Natural killer cell (primary cell): ENCODE data around the gene MRPS9. TPM values are rescaled to one million over a fixed set of nuclear protein-coding genes. Genes with fewer than 3 reads are reported as not detected.

Experiments
- ATAC-seq, 3 donors: fragments of 150-1000 bp in 2 of 3; fragments of 200-7000 bp in 1 of 3; cut with Tn5 transposase; 1 replicate in 1 of 3; 2 replicates in 2 of 3; pipeline ENCODE4 v1.10.0; 2021; ENCODE audit warnings: mild to moderate bottlenecking in 2 of 3, moderate library complexity in 2 of 3
- DNase-seq, 2 donors: peaks; one replicate each; pipeline versions ENCODE4 v3.0.0 to v3.0.0-alpha.2; 2013 to 2021; ENCODE audit warnings: mixed read lengths in 1 of 2
- H3K27ac ChIP-seq: one replicate; pipeline ENCODE4 v1.5.1; 2013; ENCODE audit warnings: mild to moderate bottlenecking, low read length
- H3K27me3 ChIP-seq: one replicate; pipeline ENCODE4 v1.6.1; 2013; ENCODE audit warnings: low read length; ENCODE audit not compliant: control insufficient read depth, insufficient read depth
- H3K36me3 ChIP-seq: one replicate; pipeline ENCODE4 v1.6.1; 2013; ENCODE audit warnings: low read length; ENCODE audit not compliant: control insufficient read depth, insufficient read depth
- H3K4me1 ChIP-seq: one replicate; pipeline ENCODE4 v1.6.1; 2013; ENCODE audit warnings: low read length; ENCODE audit not compliant: control insufficient read depth, insufficient read depth
- H3K4me3 ChIP-seq: one replicate; pipeline ENCODE4 v1.5.1; 2013; ENCODE audit warnings: low read length
- H3K9me3 ChIP-seq: one replicate; pipeline ENCODE4 v1.6.1; 2013; ENCODE audit warnings: low read length; ENCODE audit not compliant: control insufficient read depth, insufficient read depth
- H3K27ac Mint-ChIP-seq, 2 donors: one replicate each; pipeline ENCODE4 v1.8.0; 2022; ENCODE audit warnings: mild to moderate bottlenecking in 2 of 2, mixed read lengths in 2 of 2, moderate library complexity in 1 of 2
- H3K27me3 Mint-ChIP-seq, 2 donors: one replicate each; pipeline ENCODE4 v1.8.0; 2022; ENCODE audit warnings: low read depth in 2 of 2, mixed read lengths in 2 of 2
- H3K36me3 Mint-ChIP-seq: one replicate; pipeline ENCODE4 v1.8.0; 2022; ENCODE audit warnings: mixed read lengths
- H3K4me1 Mint-ChIP-seq, 2 donors: one replicate each; pipeline ENCODE4 v1.8.0; 2022; ENCODE audit warnings: mixed read lengths in 2 of 2
- H3K4me3 Mint-ChIP-seq: one replicate; pipeline ENCODE4 v1.8.0; 2022; ENCODE audit warnings: mild to moderate bottlenecking, moderate library complexity, mixed read lengths
- H3K9me3 Mint-ChIP-seq, 2 donors: one replicate each; pipeline ENCODE4 v1.8.0; 2022; ENCODE audit warnings: mixed read lengths in 2 of 2
- WGBS: methylation state at CpG from one replicate; pipeline ENCODE4 v1.1.7; 2013; ENCODE audit warnings: missing lambda C conversion rate; ENCODE audit not compliant: insufficient coverage; 5-methylcytosine and 5-hydroxymethylcytosine counted together
- intact Hi-C: fragments of 100-400 bp; cut with micrococcal nuclease; formaldehyde crosslinking; loops from one replicate; pipeline ENCODE4 v1.14.2; 2022
- total RNA-seq, 4 donors: library from RNA; stranded (reverse); fragments of 120-200 nt in 1 of 4; gene quantifications; one replicate each; pipeline versions ENCODE4 v1.2.3 to v1.2.4, GENCODE V29; 2013 to 2022
- TF ChIP-seq, protein P1 (sequence below): fragments of 200-600 bp; IDR thresholded peaks from one replicate; pipeline ENCODE4 v1.8.0; 2022; ENCODE audit warnings: antibody characterized with exemption

The MRPS9 gene
- total RNA-seq, 3 donors from 2014 or later (not counting 1 experiment from before 2014, with no cell fraction given): 17.5 to 25.0 (median 19.2) TPM

- intact Hi-C loops: no loop called here
- ATAC-seq (no peak), DNase-seq (no peak)
- no peak overlapping the region for H3K27ac Mint-ChIP-seq
- H3K4me3 ChIP-seq: no peak overlapping the region
- H3K9me3 Mint-ChIP-seq: no peaks in the 10 kb centered on the region
- H3K27me3 Mint-ChIP-seq: peaks cover 0 to 3% of the 10 kb centered on the region in 2 donors
- peaks cover 4% of the 10 kb centered on the region in 2 donors for H3K4me1 Mint-ChIP-seq
- 16% methylated on average over 4 of the region's 8 CpGs for WGBS
- H3K36me3 ChIP-seq: no peaks in the 10 kb centered on the region
- H3K27ac ChIP-seq: no peak overlapping the region
- TF ChIP-seq, protein P1, sequence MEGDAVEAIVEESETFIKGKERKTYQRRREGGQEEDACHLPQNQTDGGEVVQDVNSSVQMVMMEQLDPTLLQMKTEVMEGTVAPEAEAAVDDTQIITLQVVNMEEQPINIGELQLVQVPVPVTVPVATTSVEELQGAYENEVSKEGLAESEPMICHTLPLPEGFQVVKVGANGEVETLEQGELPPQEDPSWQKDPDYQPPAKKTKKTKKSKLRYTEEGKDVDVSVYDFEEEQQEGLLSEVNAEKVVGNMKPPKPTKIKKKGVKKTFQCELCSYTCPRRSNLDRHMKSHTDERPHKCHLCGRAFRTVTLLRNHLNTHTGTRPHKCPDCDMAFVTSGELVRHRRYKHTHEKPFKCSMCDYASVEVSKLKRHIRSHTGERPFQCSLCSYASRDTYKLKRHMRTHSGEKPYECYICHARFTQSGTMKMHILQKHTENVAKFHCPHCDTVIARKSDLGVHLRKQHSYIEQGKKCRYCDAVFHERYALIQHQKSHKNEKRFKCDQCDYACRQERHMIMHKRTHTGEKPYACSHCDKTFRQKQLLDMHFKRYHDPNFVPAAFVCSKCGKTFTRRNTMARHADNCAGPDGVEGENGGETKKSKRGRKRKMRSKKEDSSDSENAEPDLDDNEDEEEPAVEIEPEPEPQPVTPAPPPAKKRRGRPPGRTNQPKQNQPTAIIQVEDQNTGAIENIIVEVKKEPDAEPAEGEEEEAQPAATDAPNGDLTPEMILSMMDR: no peak
- no peaks in the 10 kb centered on the region for H3K9me3 ChIP-seq
- no peaks in the 10 kb centered on the region for H3K36me3 Mint-ChIP-seq
- H3K4me1 ChIP-seq: peaks cover 4% of the 10 kb centered on the region
- H3K4me3 Mint-ChIP-seq: no peak overlapping the region
- H3K27me3 ChIP-seq: no peaks in the 10 kb centered on the region
These were observed 83.6 kb downstream of the MRPS9 start for GRCh38 chr2:105121434-105121833.

DNA sequence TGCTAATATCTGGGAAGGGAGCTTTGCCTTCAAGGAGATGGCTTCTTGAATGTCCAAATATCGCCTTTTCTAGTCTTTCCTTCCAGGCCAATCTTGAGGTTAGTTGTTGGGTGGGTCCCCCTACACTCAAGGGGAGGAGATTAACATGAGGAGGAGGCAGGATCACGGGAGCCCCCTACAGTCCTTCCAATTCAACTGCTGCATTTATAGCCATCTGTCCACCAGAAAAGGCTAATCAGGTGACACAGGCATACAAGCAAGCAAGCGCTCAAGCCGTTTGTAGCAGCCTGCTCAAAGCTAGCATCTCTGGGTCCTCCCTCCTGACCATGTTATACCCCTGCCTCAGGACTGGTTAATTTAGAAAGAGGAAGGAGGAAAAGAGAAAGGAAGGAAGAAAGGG, 87.6 kb downstream of the MRPS9 start:
- no peak for ATAC-seq
- Histone ChIP-seq H3K4me1 (no peaks in the 10 kb centered on the region), H3K9me3 (no peaks in the 10 kb centered on the region), H3K4me3 (no peak overlapping the region), H3K27me3 (no peaks in the 10 kb centered on the region), H3K27ac (no peak overlapping the region), H3K36me3 (no peaks in the 10 kb centered on the region)
- intact Hi-C loops: no loop called here
- no peak for DNase-seq
- TF ChIP-seq, protein P1: no peak
- H3K27ac Mint-ChIP-seq: no peak overlapping the region
- H3K4me1 Mint-ChIP-seq: peaks cover 6% of the 10 kb centered on the region in 2 donors
- H3K4me3 Mint-ChIP-seq: no peak overlapping the region
- H3K36me3 Mint-ChIP-seq: no peaks in the 10 kb centered on the region
- no peaks in the 10 kb centered on the region for H3K9me3 Mint-ChIP-seq
- peaks cover 0 to 3% of the 10 kb centered on the region in 2 donors for H3K27me3 Mint-ChIP-seq
- WGBS: 76% methylated on average over 4 of the region's 4 CpGs

- no peak overlapping the region for H3K27ac ChIP-seq
- H3K9me3 ChIP-seq: no peaks in the 10 kb centered on the region
- Mint-ChIP-seq H3K36me3 (no peaks in the 10 kb centered on the region), H3K9me3 (no peaks in the 10 kb centered on the region), H3K4me3 (no peak overlapping the region), H3K4me1 (peaks cover 6% of the 10 kb centered on the region in 2 donors), H3K27me3 (peaks cover 1 to 3% of the 10 kb centered on the region in 2 donors), H3K27ac (no peak overlapping the region)
- TF ChIP-seq, protein P1: no peak
- DNase-seq (no peak), ATAC-seq (no peak)
- H3K36me3 ChIP-seq: no peaks in the 10 kb centered on the region
- intact Hi-C loops: no loop called here
- WGBS: 69% methylated on average over 2 of the region's 3 CpGs
- H3K27me3 ChIP-seq: no peaks in the 10 kb centered on the region
- H3K4me1 ChIP-seq: no peaks in the 10 kb centered on the region
- no peak overlapping the region for H3K4me3 ChIP-seq
These were observed 88.1 kb downstream of the MRPS9 start for GRCh38 chr2:105125920-105126319.

DNA sequence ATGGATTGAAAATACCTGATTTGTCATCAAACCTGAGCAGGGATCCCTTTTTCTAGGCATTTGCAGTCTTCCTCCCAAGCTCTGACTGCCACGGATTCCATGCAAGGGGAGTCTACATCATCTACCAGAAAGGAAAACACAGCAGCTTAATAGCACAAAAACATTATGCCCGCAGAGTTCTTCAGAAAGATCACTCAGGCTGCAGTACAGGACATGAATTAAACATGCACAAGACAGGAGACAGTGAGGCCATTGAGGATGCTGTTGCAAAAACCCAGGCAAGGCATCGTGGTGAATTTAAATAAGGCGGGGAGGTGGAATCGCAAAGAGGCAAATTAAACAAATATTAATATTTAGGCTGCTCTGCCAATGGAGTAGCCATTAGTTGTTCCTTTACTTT, 88.5 kb downstream of the MRPS9 start:
- Histone ChIP-seq H3K4me3 (no peak overlapping the region), H3K36me3 (no peaks in the 10 kb centered on the region), H3K9me3 (no peaks in the 10 kb centered on the region), H3K27me3 (no peaks in the 10 kb centered on the region), H3K4me1 (no peaks in the 10 kb centered on the region), H3K27ac (no peak overlapping the region)
- Mint-ChIP-seq H3K27ac (no peak overlapping the region), H3K4me3 (no peak overlapping the region), H3K27me3 (peaks cover 3 to 5% of the 10 kb centered on the region in 2 donors), H3K9me3 (no peaks in the 10 kb centered on the region), H3K36me3 (no peaks in the 10 kb centered on the region), H3K4me1 (peaks cover 6% of the 10 kb centered on the region in 2 donors)
- no peak for ATAC-seq
- TF ChIP-seq, protein P1: no peak
- intact Hi-C loops: no loop called here
- 95% methylated on average over 3 of the region's 5 CpGs for WGBS
- no peak for DNase-seq
